HG03521 (cell line): ENCODE measurements around the gene BMF.
A peak's percentile ranks its signal among the peaks of the same experiment; 100 is the strongest.

Source experiments
- ATAC-seq: cut with Tn5 transposase; IDR thresholded peaks from one replicate; pipeline ENCODE4 v1.9.1; 2021; ENCODE audit warnings: mild to moderate bottlenecking, moderate library complexity; ENCODE audit not compliant: unreplicated experiment

The BMF gene

GRCh38 chr15:40067921-40068624 lies 40.6 kb downstream of the BMF start:
- no peak for ATAC-seq

- ATAC-seq = no peak
Measured at GRCh38 chr15:40066589-40066988, 42.1 kb downstream of the BMF start.

DNA sequence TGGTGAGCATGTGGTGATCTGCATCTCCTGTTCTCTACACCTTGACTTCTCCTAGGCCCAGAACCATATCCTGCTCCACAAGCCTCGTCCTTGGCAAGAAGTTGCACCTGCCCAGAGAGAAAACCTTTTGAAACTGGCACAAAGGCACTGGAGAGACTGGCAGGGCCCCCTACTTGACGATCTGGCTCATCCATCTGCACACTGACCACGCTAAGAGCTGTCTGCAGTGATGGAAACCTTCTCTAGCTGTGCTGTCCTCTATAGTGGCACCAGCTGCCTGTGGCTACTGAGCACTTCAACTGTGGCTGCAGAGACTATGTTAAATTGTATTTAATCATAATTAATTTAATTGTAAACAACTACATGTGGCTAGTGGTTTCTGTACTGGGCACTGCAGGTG lies 43.5 kb downstream of the BMF start:
- ATAC-seq = no peak

- peak; percentile 40 for ATAC-seq
Measured at GRCh38 chr15:40064231-40064894, 44.3 kb downstream of the BMF start.

GRCh38 chr15:40063563-40064011 lies 45.1 kb downstream of the BMF start:
- ATAC-seq = no peak

DNA sequence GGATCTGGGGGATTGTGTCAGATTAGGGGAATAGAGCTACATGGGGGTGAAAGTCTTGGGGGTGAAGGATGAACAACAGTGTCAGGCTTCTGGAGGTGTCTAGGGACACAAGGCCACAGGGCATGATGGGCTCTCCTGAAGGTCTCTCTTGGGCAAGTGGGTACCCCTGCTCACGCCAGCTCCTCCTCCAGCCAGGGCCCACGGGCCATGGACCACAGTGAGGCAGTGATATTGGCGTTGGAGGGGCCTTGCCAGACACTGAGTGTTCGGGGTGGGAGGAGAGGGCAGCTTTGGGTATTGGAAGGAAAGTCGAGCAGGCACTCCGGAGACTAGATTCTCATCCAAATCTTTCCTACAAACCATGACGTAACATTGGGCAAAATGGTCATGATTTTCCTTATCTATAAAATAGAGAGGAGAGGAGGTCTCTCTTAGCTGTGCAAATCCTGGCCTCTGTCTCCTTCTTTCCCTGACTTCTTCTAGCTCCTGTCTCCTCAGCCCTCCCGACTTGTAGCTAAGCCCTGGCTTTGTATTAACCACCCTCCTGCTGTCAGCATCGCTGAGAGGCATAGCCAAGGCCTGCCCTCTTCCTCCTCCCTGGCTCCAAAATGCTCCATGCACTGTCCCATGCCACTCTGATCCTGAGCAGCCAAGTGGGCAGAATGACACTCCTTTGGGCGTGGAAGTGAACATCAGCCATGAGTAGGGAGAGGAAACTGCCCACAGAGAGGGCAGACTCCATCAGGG lies 45.7 kb downstream of the BMF start:
- no peak for ATAC-seq

DNA sequence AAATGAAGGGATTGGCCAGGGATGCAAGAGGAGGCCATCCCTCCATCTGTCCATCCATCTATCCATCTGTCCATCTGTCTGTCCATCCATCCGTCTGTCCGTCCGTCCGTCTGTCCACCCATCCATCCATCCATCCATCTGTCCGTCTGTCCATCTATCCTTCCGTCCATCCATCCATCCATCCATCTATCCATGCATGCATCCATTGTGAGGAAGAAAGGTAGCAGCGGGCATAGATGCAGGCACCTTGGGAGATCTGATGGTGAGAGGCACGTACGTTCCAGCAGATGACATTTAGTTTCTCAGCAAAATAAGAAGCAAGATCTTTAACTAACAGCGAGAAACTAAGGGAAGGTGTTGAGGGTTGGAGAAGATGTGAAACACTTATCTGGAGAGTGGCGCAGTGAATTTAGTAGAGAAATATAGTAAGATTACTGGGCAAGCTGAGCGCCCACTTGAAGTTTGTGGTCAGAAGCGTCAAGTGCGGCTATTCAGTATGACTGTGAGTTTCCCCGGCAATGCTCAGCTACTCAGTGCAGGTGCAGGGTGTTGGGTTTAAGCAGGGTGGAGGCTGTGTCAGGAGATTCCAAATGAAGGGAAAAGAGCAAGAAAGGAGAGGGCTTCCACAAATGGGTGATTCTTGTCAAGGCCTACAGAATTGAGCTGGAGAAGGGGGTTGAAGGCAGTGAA lies 47.3 kb downstream of the BMF start:
- peak; percentile 52 for ATAC-seq

- no peak for ATAC-seq
Measured at GRCh38 chr15:40060236-40060961, 48.3 kb downstream of the BMF start.

DNA sequence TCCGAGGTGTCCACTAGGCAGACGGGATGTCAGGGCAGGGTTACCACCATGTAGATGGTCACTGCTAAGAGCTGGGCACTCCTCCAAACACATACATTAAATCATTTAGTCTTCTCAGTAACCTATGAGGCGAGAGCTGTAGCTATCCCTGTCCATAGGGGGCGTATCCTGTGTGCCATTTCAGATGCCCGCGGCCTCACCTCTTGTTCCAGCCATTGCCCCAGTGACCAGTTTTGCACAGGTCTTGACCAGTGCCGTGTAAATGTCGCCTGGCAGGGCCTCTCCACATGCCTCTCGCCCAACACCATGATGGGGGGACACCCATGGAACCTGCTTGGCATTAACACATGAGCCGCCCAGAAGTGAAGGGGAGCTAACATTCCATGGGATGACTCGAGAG lies 48.9 kb downstream of the BMF start:
- no peak for ATAC-seq

- ATAC-seq = no peak
Measured at GRCh38 chr15:40058476-40059140, 50.1 kb downstream of the BMF start.

- ATAC-seq = no peak
Measured at GRCh38 chr15:40055576-40056293, 52.9 kb downstream of the BMF start.

DNA sequence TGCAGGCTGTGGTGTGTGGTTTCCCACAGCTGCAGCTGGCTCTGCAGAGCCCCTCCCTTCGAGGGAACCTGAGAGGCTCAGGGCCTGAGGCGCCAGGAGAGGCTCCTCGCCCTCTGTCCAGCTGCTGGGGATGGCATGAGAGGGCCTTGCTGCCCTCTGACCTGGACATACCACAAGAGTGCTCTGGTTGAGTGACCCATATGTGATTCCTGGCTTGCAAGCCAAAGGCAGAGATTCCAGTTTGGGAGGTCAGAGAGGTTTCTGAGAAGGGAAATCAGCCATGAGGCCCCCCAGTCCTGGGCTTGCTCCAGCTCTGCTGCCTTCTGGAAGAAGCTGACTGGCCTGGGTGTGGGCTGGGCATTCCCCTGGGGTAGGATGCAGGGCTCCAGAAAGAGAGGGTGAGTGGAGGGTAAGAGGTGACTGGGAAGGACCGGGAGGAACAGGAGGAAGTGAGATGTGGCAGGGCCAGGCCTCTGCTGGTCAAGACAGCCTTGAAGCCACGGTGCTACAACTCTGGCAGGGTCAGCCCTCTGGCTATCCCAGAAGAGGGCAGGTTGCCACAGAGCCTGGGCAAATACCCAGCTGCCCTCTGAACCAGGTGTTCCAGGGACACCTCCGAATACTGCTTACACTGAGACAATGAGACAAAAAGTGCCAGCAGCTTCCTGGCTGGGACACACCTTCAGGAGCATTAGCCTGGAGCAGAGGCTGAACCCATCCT lies 53.7 kb downstream of the BMF start:
- peak; percentile 60 for ATAC-seq

DNA sequence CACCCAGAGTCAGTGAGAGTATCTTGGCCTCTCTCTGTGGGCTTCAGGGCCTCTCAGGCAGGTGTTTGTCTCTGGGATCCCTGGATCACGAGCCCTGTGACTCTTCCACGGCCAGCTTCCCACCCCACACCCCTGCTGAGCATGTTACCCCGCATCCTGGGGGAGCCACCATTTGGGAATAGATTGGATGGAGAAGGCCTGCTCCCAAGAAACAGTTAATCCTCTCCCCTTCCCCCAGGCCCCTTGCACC lies 54.1 kb downstream of the BMF start:
- peak; percentile 30 for ATAC-seq

DNA sequence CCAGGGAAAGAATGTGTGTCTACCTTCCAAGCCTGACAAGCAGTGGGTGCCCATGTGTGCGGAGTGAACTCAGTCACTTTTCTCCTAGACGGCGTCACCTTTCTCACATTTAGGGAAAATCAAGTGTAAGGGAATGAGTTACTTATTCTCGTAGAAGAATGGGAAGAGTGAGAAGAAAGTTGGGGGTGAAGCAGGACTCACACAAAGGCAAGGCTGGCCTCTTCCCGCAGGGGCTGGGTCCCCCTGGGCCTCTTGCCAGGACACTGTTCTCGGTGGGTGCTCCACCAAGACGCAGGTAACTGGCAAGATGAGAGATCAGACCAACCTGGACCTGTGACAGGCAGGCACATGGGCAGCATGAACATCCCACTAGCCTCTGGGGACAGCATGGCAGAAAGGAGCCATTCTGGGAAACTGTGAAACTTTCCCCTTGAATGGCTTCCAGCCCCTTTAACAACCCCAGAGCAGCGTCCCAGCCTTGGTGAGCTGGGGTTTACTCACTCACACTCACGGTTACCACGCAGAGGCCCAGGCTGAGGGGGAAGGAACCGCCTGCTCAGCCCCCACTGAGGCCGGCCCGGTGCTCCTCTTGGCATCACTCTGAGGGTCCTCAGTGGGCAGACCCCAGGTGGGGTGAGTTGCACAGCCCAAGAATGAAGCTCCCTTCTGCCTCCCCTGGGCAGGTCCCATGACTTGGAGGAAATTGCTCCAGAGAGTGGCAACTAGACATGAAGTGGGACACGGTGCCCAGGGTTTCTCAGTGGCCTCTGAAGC lies 54.7 kb downstream of the BMF start:
- peak; percentile 19 for ATAC-seq

DNA sequence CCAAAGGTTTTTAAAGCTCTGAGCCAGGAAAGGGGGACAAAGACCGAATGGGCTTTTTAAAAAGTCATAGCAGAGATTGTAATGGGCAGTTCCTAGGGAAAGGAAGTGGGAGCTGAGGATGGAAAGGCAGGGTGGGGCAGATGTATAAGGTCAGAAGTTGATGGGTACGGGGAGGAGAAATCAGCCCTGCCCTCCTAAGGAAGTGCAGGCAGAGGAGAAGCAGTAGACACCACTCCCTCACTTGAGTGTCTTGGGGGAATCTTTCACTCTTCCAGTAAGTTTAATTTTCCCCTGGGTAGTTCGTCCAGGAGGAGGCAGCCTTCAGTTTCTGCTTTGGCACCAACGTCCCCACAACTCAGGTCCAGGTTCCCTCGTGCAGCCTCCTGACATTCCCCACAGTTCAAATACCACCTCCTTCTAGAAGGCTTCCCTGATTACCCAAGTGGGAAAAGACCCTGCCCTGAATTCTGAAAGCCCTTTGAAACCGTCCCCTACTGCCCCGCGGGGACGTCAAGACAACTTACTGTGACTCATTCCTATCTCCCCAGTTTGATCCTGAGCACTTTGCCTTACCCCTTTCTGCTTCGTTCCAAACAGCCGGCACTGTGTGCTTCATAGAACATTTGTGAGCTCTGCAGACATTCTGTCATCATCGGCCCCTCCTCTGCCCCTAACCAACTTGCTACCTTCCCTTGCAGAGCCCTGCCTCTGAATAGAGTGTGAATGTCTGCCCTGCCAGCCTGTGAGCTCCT lies 55.4 kb downstream of the BMF start:
- ATAC-seq = no peak

- ATAC-seq = no peak
Measured at GRCh38 chr15:40052604-40053003, 56.1 kb downstream of the BMF start.

DNA sequence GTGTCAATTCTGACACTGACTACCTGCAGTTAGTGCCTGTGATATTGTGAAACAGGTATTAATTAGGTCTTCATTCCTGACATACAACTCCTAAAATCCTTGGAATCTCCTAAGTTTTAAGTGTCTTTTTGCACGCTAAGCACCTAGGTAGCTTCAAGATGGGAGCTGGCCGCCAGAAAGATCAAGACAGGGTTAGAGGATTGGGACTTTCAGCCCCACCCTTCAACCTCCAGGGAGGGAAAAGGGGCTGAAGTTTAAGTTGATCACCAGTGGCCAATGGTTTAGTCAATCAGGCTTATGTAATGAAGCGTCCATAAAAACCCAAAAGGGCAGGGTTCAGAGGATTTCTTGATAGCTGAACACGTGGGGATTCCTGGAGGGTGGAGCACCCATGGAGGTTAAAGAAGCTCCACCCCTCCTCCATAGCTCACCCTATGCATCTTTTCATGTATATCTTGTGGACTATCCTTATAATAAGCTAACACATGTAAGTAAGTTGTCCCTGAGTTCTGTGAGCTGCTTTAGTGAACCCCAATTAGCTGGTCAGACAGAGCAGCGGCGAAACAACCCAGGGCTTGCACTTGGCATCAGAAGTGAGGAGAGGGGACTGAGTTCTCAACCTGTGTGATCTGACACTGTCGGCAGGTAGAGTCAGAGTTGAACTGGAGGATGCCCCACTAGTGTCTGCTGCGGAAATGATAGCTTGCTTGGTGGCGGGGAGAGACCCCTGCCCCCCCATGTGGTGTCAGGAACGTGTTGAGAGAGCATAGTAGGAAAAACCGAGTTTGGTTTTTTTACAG lies 56.9 kb downstream of the BMF start:
- ATAC-seq = no peak
